Adrenal gland (tissue), 12 donors: ENCODE measurements around the gene MAP3K3. TPM values are rescaled to one million over a fixed set of nuclear protein-coding genes. Genes with fewer than 3 reads are reported as not detected.
A peak's percentile ranks its signal among the peaks of the same experiment; 100 is the strongest.

Experiments used
- DNase-seq, 7 donors: peaks; one replicate each; pipeline ENCODE4 v3.0.0-alpha.2; 2019 to 2020
- H3K27ac ChIP-seq, 5 donors: fragments of 200-600 bp; sonication (generic) in 4 of 5; 1 replicate in 3 of 5; 2 replicates in 2 of 5; pipeline versions ENCODE4 v1.5.1 to v1.8.0; 2016 to 2020; ENCODE audit warnings: mild to moderate bottlenecking in 1 of 5
- H3K27me3 ChIP-seq: fragments of 200-600 bp; 2 replicates; pipeline ENCODE4 v1.8.0; 2021
- H3K36me3 ChIP-seq, 2 donors: fragments of 200-600 bp; replicated peaks in 1 of 2; 1 replicate in 1 of 2; 2 replicates in 1 of 2; pipeline versions ENCODE4 v1.5.1 to v1.8.0; 2018 to 2022
- H3K4me1 ChIP-seq, 2 donors: fragments of 200-600 bp; replicated peaks in 1 of 2; 1 replicate in 1 of 2; 2 replicates in 1 of 2; pipeline versions ENCODE4 v1.5.1 to v1.8.0; 2018 to 2021
- H3K4me3 ChIP-seq, 4 donors: fragments of 200-600 bp; sonication (generic) in 3 of 4; one replicate each; pipeline ENCODE4 v1.5.1; 2016 to 2018
- H3K9me3 ChIP-seq, 3 donors: fragments of 200-600 bp; sonication (generic) in 1 of 3; replicated peaks in 1 of 3; 1 replicate in 2 of 3; 2 replicates in 1 of 3; pipeline versions ENCODE4 v1.5.1 to v1.8.0; 2016 to 2021
- CTCF ChIP-seq, 6 experiments: fragments of 450-650 bp in 4 of 6; fragments of 200-600 bp in 2 of 6; sonication (generic) in 1 of 6; IDR thresholded peaks; 1 replicate in 5 of 6; 2 replicates in 1 of 6; pipeline versions ENCODE4 v1.5.1 to v1.8.0; 2016 to 2021; ENCODE audit warnings: antibody characterized with exemption in 6 of 6, mild to moderate bottlenecking in 2 of 6, moderate library complexity in 1 of 6
- POLR2A ChIP-seq, 2 donors: fragments of 450-650 bp; IDR thresholded peaks; one replicate each; pipeline ENCODE4 v1.6.1; 2017; ENCODE audit warnings: antibody characterized with exemption in 2 of 2, mild to moderate bottlenecking in 2 of 2, moderate library complexity in 1 of 2
- WGBS, 4 donors: extraction: QIAGEN DNeasy Blood & Tissue Kit in 2 of 4; methylation state at CpG; one replicate each; pipeline versions ENCODE4 v1.1.5 to v1.1.7; 2013 to 2017; 5-methylcytosine and 5-hydroxymethylcytosine counted together
- intact Hi-C, 2 donors: fragments of 100-400 bp; cut with DNase I; formaldehyde crosslinking; loops; one replicate each; pipeline versions ENCODE4 v1.14.1 to v1.15.0; 2022 to 2023
- polyA plus RNA-seq, 3 donors: library from polyadenylated mRNA; stranded (reverse); fragments of 200-250 nt in 2 of 3; fragments of 350-450 nt in 1 of 3; fragmentation: Illumina TruSeq in 1 of 3; extraction: RNeasy Lipid Tissue Mini Kit (QIAGEN cat#74804) in 1 of 3; gene quantifications; one replicate each; pipeline ENCODE4 v1.2.3, GENCODE V29; 2013 to 2014
- total RNA-seq, 9 donors: library from RNA; depleted of rRNA in 4 of 9; stranded (reverse); fragments of >200 nt in 4 of 9; fragments of 120-200 nt in 1 of 9; fragmentation: NEBNext Ultra II Directional in 1 of 9; extraction: Animal tissue kit (Norgen Biotek cat#: 25700) in 1 of 9; gene quantifications; one replicate each; pipeline versions ENCODE4 v1.1.0 to v1.2.4, GENCODE V29; 2013 to 2023
- donor health status: healthy with polysubstance abuse.
- donor health status: Bipolar disorder and iron deficiency.
- donor health status: DM: yes; HTN: yes; CAD: no.
- donor health status: DM: no; HTN: no; CAD: no.
- donor health status: DM: no; HTN: no; CAD: no.
- donor health status: DM: yes; HTN: yes; CAD: no.

The MAP3K3 gene
- total and polyA plus RNA-seq, 12 donors, result 11.6 to 47.1 (median 30.5) TPM

GRCh38 chr17:63644846-63645245 lies 22.6 kb downstream of the MAP3K3 start:
- no peak for TF ChIP-seq CTCF (IDR thresholded peaks at IDR 0.05)
- no peak for TF ChIP-seq POLR2A (IDR thresholded peaks at IDR 0.05)
- intact Hi-C loops, result no loop called here
- H3K27ac ChIP-seq, result no peak overlapping the region
- peaks cover 0 to 18% of the 10 kb centered on the region in 2 donors for H3K36me3 ChIP-seq
- WGBS, 4 donors, result 89 to 93% (median 91%) methylated on average over 7 of the region's 7 CpGs
- H3K9me3 ChIP-seq, result no peaks in the 10 kb centered on the region
- H3K4me1 ChIP-seq, result no peaks in the 10 kb centered on the region
- no peaks in the 10 kb centered on the region for H3K27me3 ChIP-seq
- DNase-seq, result no peak
- H3K4me3 ChIP-seq, result no peak overlapping the region

- Histone ChIP-seq H3K4me1 (no peaks in the 10 kb centered on the region), H3K27ac (peak overlapping the region in 2 of 5 donors; percentile 11 to 53), H3K4me3 (no peak overlapping the region), H3K27me3 (no peaks in the 10 kb centered on the region), H3K36me3 (peaks cover 0 to 18% of the 10 kb centered on the region in 2 donors), H3K9me3 (no peaks in the 10 kb centered on the region)
- DNase-seq, result no peak
- TF ChIP-seq POLR2A (IDR thresholded peaks at IDR 0.05) (no peak), CTCF (IDR thresholded peaks at IDR 0.05) (no peak)
- intact Hi-C loops, result no loop called here
- WGBS, 4 donors, result 91 to 97% (median 94%) methylated on average over 5 of the region's 5 CpGs
Observed at GRCh38 chr17:63645775-63646487, 23.7 kb downstream of the MAP3K3 start.

- intact Hi-C loops, result no loop called here
- H3K4me1 ChIP-seq, result no peaks in the 10 kb centered on the region
- WGBS, 4 donors, result 73 to 93% (median 78%) methylated on average over 1 of the region's 1 CpG
- H3K27me3 ChIP-seq, result no peaks in the 10 kb centered on the region
- peak overlapping the region in 1 of 5 donors; percentile 53 for H3K27ac ChIP-seq
- no peaks in the 10 kb centered on the region for H3K9me3 ChIP-seq
- no peak overlapping the region for H3K4me3 ChIP-seq
- TF ChIP-seq POLR2A (IDR thresholded peaks at IDR 0.05), result no peak
- no peak for TF ChIP-seq CTCF (IDR thresholded peaks at IDR 0.05)
- peaks cover 0 to 18% of the 10 kb centered on the region in 2 donors for H3K36me3 ChIP-seq
- DNase-seq, result no peak
Observed at GRCh38 chr17:63646488-63646806, 24.2 kb downstream of the MAP3K3 start.

- peaks cover 0 to 18% of the 10 kb centered on the region in 2 donors for H3K36me3 ChIP-seq
- H3K4me1 ChIP-seq, result no peaks in the 10 kb centered on the region
- no peak for TF ChIP-seq CTCF (IDR thresholded peaks at IDR 0.05)
- TF ChIP-seq POLR2A (IDR thresholded peaks at IDR 0.05), result no peak
- no peaks in the 10 kb centered on the region for H3K9me3 ChIP-seq
- no peak for DNase-seq
- 84 to 90% (median 87%) methylated on average over 3 to 4 of the region's 4 CpGs for WGBS, 4 donors
- H3K4me3 ChIP-seq, result no peak overlapping the region
- no peaks in the 10 kb centered on the region for H3K27me3 ChIP-seq
- no peak overlapping the region for H3K27ac ChIP-seq
- intact Hi-C loops, result no loop called here
Observed at GRCh38 chr17:63647065-63647725, 25.0 kb downstream of the MAP3K3 start.
